GM12875 (cell line): ENCODE results near the gene PALLD.

Experiments
- H3K4me3 ChIP-seq: one replicate; pipeline ENCODE4 v1.5.1; 2011; ENCODE audit warnings: low read depth, low read length, control low read depth
- CTCF ChIP-seq: IDR thresholded peaks from 2 replicates; pipeline ENCODE4 v1.5.1; 2011; ENCODE audit warnings: low read depth, mild to moderate bottlenecking, control low read depth, inconsistent platforms, low read length, moderate library complexity, borderline replicate concordance; ENCODE audit not compliant: insufficient read depth

PALLD gene

GRCh38 chr4:168765322-168765721 lies 268.5 kb downstream of the PALLD start:
- no peak overlapping the region for H3K4me3 ChIP-seq
- no peak for TF ChIP-seq CTCF

- TF ChIP-seq CTCF: no peak
- H3K4me3 ChIP-seq: no peak overlapping the region
Measured at GRCh38 chr4:168765726-168766125, 268.9 kb downstream of the PALLD start.

GRCh38 chr4:168766604-168767316 lies 269.9 kb downstream of the PALLD start:
- no peak for TF ChIP-seq CTCF
- H3K4me3 ChIP-seq: no peak overlapping the region

- H3K4me3 ChIP-seq: no peak overlapping the region
- no peak for TF ChIP-seq CTCF
Measured at GRCh38 chr4:168769416-168769815, 272.6 kb downstream of the PALLD start.

- TF ChIP-seq CTCF: no peak
- no peak overlapping the region for H3K4me3 ChIP-seq
Measured at GRCh38 chr4:168769837-168770236, 273.0 kb downstream of the PALLD start.

- H3K4me3 ChIP-seq: no peak overlapping the region
- no peak for TF ChIP-seq CTCF
Measured at GRCh38 chr4:168771251-168771650, 274.4 kb downstream of the PALLD start.
